HCT116 (cell line): ENCODE data around the gene TJP3. TPM values are rescaled to one million over a fixed set of nuclear protein-coding genes. Genes with fewer than 3 reads are reported as not detected.

Experiments
- ATAC-seq: fragments of 200-7000 bp; cut with Tn5 transposase; 2 replicates; pipeline ENCODE4 v1.9.1; 2020; ENCODE audit warnings: mild to moderate bottlenecking, moderate library complexity
- BruUV-seq: library from RNA; stranded (reverse); fragments of 400-500 nt; replicated peaks from 2 replicates; lab custom pipeline; 2021; lab: Mats Ljungman, UMichigan
- CTCF ChIA-PET: fragments of 300-600 bp; sonication (Branson Sonifier 250); formaldehyde crosslinking; loops from one replicate; lab custom pipeline; 2021; ENCODE audit warnings: antibody characterized with exemption; lab: Charles Lee
- POLR2A ChIA-PET: fragments of 300-600, 350-600 bp; sonication (Branson Sonifier 250); formaldehyde crosslinking; loops from one replicate; lab custom pipeline; 2021; ENCODE audit warnings: antibody characterized with exemption; lab: Charles Lee
- RAD21 ChIA-PET, 2 experiments: fragments of 300-600 bp; sonication (Branson Sonifier 250); formaldehyde crosslinking; loops; one replicate each; lab custom pipeline; 2023; ENCODE audit warnings: low total read pairs in 2 of 2; ENCODE audit not compliant: uncharacterized antibody in 2 of 2, unreplicated experiment in 2 of 2, low non-redundant PET in 1 of 2; lab: Charles Lee
- DNase-seq: peaks from one replicate; pipeline ENCODE4 v3.0.0-alpha.2; 2010; ENCODE audit warnings: low read depth, low spot score
- H2AFZ ChIP-seq: fragments of 200-600 bp; shearing (Covaris generic), sonication (generic); 2 replicates; pipeline ENCODE4 v1.6.1; 2017; ENCODE audit warnings: low read depth, mixed run types, mixed read lengths, antibody characterized with exemption, low read length; ENCODE audit not compliant: poor library complexity, severe bottlenecking
- H3K27ac ChIP-seq: 2 replicates; pipeline ENCODE4 v1.5.1; 2012; ENCODE audit warnings: low read depth, low read length
- H3K27me3 ChIP-seq: fragments of 200-600 bp; sonication (generic); 2 replicates; pipeline ENCODE4 v1.6.1; 2016; ENCODE audit warnings: mixed run types, low read length, mixed read lengths; ENCODE audit not compliant: insufficient read depth
- H3K36me3 ChIP-seq, 2 experiments: fragments of 200-500 bp in 1 of 2; fragments of 200-600 bp in 1 of 2; sonication (Bioruptor generic) in 1 of 2; sonication (generic) in 1 of 2; 2 replicates each; pipeline versions ENCODE4 v1.5.1 to v1.6.1; 2014 to 2016; ENCODE audit warnings: low read length in 2 of 2, inconsistent platforms in 1 of 2, mixed read lengths in 1 of 2, mixed run types in 1 of 2; ENCODE audit not compliant: insufficient read depth in 2 of 2, control insufficient read depth in 1 of 2
- H3K4me1 ChIP-seq, 2 experiments: fragments of 200-600 bp in 1 of 2; sonication (generic) in 1 of 2; 2 replicates each; pipeline versions ENCODE4 v1.5.1 to v1.6.1; 2012 to 2017; ENCODE audit warnings: low read length in 2 of 2, inconsistent platforms in 1 of 2, mild to moderate bottlenecking in 1 of 2, mixed read lengths in 1 of 2, mixed run types in 1 of 2, moderate library complexity in 1 of 2; ENCODE audit not compliant: insufficient read depth in 2 of 2, control insufficient read depth in 1 of 2
- H3K4me2 ChIP-seq: fragments of 200-600 bp; sonication (generic); 2 replicates; pipeline ENCODE4 v1.6.1; 2017; ENCODE audit warnings: mixed run types, low read length, mixed read lengths
- H3K4me3 ChIP-seq, 2 experiments: fragments of 200-600 bp in 1 of 2; sonication (generic) in 1 of 2; replicated peaks in 1 of 2; 2 replicates each; pipeline ENCODE4 v1.5.1; 2011 to 2016; ENCODE audit warnings: low read length in 2 of 2, control low read depth in 1 of 2, low read depth in 1 of 2, mild to moderate bottlenecking in 1 of 2, mixed read lengths in 1 of 2, mixed run types in 1 of 2
- H3K79me2 ChIP-seq: fragments of 200-600 bp; sonication (generic); 2 replicates; pipeline ENCODE4 v1.6.1; 2017; ENCODE audit warnings: mild to moderate bottlenecking, mixed run types, low read length, moderate library complexity, mixed read lengths; ENCODE audit not compliant: insufficient read depth
- H3K9ac ChIP-seq: fragments of 200-600 bp; sonication (generic); 2 replicates; pipeline ENCODE4 v1.6.1; 2016; ENCODE audit warnings: low read length, mixed read lengths
- H3K9me2 ChIP-seq: fragments of 200-600 bp; sonication (generic), shearing (Covaris generic); 2 replicates; pipeline ENCODE4 v1.6.1; 2017; ENCODE audit warnings: mixed run types, mild to moderate bottlenecking, moderate library complexity; ENCODE audit not compliant: insufficient read depth
- H3K9me3 ChIP-seq, 2 experiments: fragments of 200-500 bp in 1 of 2; fragments of 200-600 bp in 1 of 2; sonication (Bioruptor generic) in 1 of 2; sonication (generic) in 1 of 2; 2 replicates each; pipeline ENCODE4 v1.6.1; 2014 to 2017; ENCODE audit warnings: low read length in 2 of 2, mixed read lengths in 2 of 2, inconsistent platforms in 1 of 2, low read depth in 1 of 2, mild to moderate bottlenecking in 1 of 2, mixed run types in 1 of 2, moderate library complexity in 1 of 2; ENCODE audit not compliant: control insufficient read depth in 1 of 2, insufficient read depth in 1 of 2
- H4K20me1 ChIP-seq: fragments of 200-600 bp; sonication (generic), shearing (Covaris generic); 2 replicates; pipeline ENCODE4 v1.6.1; 2017; ENCODE audit warnings: mixed run types, mild to moderate bottlenecking, moderate library complexity; ENCODE audit not compliant: insufficient read depth
- CBX3 ChIP-seq: IDR thresholded peaks from 2 replicates; pipeline ENCODE4 v1.6.1; 2012; ENCODE audit warnings: low read depth
- CEBPB ChIP-seq: IDR thresholded peaks from 2 replicates; pipeline ENCODE4 v1.6.1; 2012; ENCODE audit warnings: low read depth
- EGR1 ChIP-seq: IDR thresholded peaks from 2 replicates; pipeline ENCODE4 v1.6.1; 2012; ENCODE audit warnings: low read depth
- ELF1 ChIP-seq: IDR thresholded peaks from 2 replicates; pipeline ENCODE4 v1.6.1; 2012; ENCODE audit warnings: low read depth, borderline replicate concordance
- EZH2phosphoT487 ChIP-seq: fragments of 200-600 bp; IDR thresholded peaks from 2 replicates; pipeline ENCODE4 v1.6.1; 2018; ENCODE audit warnings: antibody characterized with exemption, borderline replicate concordance
- FOSL1 ChIP-seq: IDR thresholded peaks from 2 replicates; pipeline ENCODE4 v1.6.1; 2012; ENCODE audit warnings: low read depth
- JUND ChIP-seq: IDR thresholded peaks from 2 replicates; pipeline ENCODE4 v1.6.1; 2012
- POLR2A ChIP-seq: IDR thresholded peaks from 2 replicates; pipeline ENCODE4 v1.7.0; 2011; ENCODE audit warnings: borderline replicate concordance; ENCODE audit not compliant: insufficient read depth, insufficient read length; ENCODE audit errors: extremely low read depth
- RAD21 ChIP-seq: IDR thresholded peaks from 2 replicates; pipeline ENCODE4 v1.6.1; 2012; ENCODE audit warnings: low read depth, mild to moderate bottlenecking
- SRF ChIP-seq: IDR thresholded peaks from 2 replicates; pipeline ENCODE4 v1.6.1; 2012; ENCODE audit warnings: low read depth
- TCF7L2 ChIP-seq: IDR thresholded peaks from 2 replicates; pipeline ENCODE4 v1.7.0; 2011; ENCODE audit warnings: borderline replicate concordance, inconsistent platforms; ENCODE audit not compliant: insufficient read depth, insufficient read length; ENCODE audit errors: extremely low read depth
- ZFX ChIP-seq: fragments of 450-650 bp; IDR thresholded peaks from 2 replicates; pipeline ENCODE4 v1.6.1; 2017
- ZNF274 ChIP-seq: fragments of 200-500 bp; sonication (Bioruptor generic); IDR thresholded peaks from 2 replicates; pipeline ENCODE4 v1.6.1; 2014; ENCODE audit warnings: mild to moderate bottlenecking, low read depth, low read length, inconsistent platforms
- intact Hi-C: fragments of 100-400 bp; cut with micrococcal nuclease; formaldehyde crosslinking; loops from 2 replicates; pipeline ENCODE4 v1.10.0; 2022
- total RNA-seq: library from RNA; stranded (reverse); gene quantifications from one replicate; pipeline ENCODE4 v1.2.1, GENCODE V29; 2021; ENCODE audit not compliant: unreplicated experiment
- TF ChIP-seq, protein P1 (sequence below): IDR thresholded peaks from 2 replicates; pipeline ENCODE4 v1.6.1; 2012
- TF ChIP-seq, protein P2 (sequence below): IDR thresholded peaks from 2 replicates; pipeline ENCODE4 v1.6.1; 2012
- TF ChIP-seq, protein P3 (sequence below): IDR thresholded peaks from 2 replicates; pipeline ENCODE4 v1.6.1; 2012; ENCODE audit warnings: low read depth
- TF ChIP-seq, protein P4 (sequence below): IDR thresholded peaks from 2 replicates; pipeline ENCODE4 v1.6.1; 2011; ENCODE audit warnings: mild to moderate bottlenecking, low read length, moderate library complexity; ENCODE audit not compliant: insufficient replicate concordance; ENCODE audit errors: extremely low read depth

Gene TJP3
- total RNA-seq, 1 experiment from 2014 or later = 69.6 TPM

DNA sequence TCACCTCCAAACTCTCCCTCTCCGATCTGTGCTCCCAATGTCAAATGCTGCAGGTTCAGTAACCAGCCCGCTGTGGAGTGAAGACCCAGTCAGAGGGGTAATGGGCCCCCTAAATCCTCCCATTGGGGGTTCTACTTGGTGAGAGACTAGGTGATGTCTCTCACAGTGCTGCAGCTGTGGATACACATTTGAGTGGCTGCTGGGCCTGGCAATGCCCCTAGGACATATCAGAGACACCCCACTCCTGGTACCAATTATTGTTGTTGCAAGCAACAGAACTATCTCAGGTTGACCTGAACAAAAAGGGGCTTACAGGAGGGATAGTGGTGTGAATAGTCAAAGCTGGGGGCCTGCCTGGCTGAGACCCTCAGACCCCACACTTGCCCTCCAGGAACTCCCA lies 73.4 kb downstream of the TJP3 start:
- TF ChIP-seq CEBPB (no peak), RAD21 (no peak), CBX3 (peak; percentile 39; the same call in 1 of the 2 replicates)
- intact Hi-C loops = no loop called here

DNA sequence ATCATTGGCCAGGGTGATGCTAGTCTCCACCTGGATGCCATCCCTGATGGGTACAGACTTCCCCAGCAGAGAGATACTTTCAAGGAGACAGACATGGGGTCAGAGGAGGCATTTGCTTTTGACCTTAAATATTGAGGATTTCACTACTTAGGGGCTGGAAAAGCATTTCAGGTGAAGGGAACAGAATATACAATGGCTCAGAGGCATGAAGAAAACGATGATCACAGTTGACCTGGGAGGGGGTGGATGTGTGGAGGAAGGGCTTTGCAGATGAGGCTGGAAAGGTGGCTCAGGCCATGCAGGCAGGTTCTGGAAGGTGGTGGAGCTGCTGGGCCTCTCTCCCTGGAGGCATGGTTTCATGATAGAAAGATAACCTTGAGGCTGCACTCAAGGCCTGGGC lies 74.1 kb downstream of the TJP3 start:
- BruUV-seq = no TSS peak
- RAD21 ChIA-PET = no interaction called here
- DNase-seq (no peak), ATAC-seq (no peak)
- Histone ChIP-seq H3K9ac (no peak overlapping the region), H3K36me3 (no peaks in the 10 kb centered on the region), H3K4me3 (no peak overlapping the region), H3K9me2 (no peaks in the 10 kb centered on the region), H3K79me2 (no peaks in the 10 kb centered on the region), H4K20me1 (no peaks in the 10 kb centered on the region), H3K27me3 (no peaks in the 10 kb centered on the region), H3K4me2 (no peak overlapping the region), H2AFZ (no peak overlapping the region), H3K27ac (no peak overlapping the region), H3K4me1 (no peaks in the 10 kb centered on the region), H3K9me3 (peaks cover 9 to 21% of the 10 kb centered on the region in 2 experiments; a peak in 3 of 4 replicates)
- POLR2A ChIA-PET = interaction anchor here (1.6 kb wide), 1 partner anchor 20 kb away, joined by 4 read pairs; the partner anchor contains the start of gene MRPL54
- intact Hi-C loops = no loop called here
- CTCF ChIA-PET = no interaction called here
- TF ChIP-seq, protein P1, sequence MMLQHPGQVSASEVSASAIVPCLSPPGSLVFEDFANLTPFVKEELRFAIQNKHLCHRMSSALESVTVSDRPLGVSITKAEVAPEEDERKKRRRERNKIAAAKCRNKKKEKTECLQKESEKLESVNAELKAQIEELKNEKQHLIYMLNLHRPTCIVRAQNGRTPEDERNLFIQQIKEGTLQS = no peak
- TF ChIP-seq RAD21 (no peak), ELF1 (no peak), ZFX (no peak), SRF (no peak), JUND (no peak), EZH2phosphoT487 (no peak), CBX3 (no peak), ZNF274 (no peak), TCF7L2 (no peak), FOSL1 (no peak), POLR2A (no peak), EGR1 (no peak)
- TF ChIP-seq, protein P2, sequence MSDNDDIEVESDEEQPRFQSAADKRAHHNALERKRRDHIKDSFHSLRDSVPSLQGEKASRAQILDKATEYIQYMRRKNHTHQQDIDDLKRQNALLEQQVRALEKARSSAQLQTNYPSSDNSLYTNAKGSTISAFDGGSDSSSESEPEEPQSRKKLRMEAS = no peak
- TF ChIP-seq, protein P3, sequence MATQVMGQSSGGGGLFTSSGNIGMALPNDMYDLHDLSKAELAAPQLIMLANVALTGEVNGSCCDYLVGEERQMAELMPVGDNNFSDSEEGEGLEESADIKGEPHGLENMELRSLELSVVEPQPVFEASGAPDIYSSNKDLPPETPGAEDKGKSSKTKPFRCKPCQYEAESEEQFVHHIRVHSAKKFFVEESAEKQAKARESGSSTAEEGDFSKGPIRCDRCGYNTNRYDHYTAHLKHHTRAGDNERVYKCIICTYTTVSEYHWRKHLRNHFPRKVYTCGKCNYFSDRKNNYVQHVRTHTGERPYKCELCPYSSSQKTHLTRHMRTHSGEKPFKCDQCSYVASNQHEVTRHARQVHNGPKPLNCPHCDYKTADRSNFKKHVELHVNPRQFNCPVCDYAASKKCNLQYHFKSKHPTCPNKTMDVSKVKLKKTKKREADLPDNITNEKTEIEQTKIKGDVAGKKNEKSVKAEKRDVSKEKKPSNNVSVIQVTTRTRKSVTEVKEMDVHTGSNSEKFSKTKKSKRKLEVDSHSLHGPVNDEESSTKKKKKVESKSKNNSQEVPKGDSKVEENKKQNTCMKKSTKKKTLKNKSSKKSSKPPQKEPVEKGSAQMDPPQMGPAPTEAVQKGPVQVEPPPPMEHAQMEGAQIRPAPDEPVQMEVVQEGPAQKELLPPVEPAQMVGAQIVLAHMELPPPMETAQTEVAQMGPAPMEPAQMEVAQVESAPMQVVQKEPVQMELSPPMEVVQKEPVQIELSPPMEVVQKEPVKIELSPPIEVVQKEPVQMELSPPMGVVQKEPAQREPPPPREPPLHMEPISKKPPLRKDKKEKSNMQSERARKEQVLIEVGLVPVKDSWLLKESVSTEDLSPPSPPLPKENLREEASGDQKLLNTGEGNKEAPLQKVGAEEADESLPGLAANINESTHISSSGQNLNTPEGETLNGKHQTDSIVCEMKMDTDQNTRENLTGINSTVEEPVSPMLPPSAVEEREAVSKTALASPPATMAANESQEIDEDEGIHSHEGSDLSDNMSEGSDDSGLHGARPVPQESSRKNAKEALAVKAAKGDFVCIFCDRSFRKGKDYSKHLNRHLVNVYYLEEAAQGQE = no peak
- TF ChIP-seq, protein P4, sequence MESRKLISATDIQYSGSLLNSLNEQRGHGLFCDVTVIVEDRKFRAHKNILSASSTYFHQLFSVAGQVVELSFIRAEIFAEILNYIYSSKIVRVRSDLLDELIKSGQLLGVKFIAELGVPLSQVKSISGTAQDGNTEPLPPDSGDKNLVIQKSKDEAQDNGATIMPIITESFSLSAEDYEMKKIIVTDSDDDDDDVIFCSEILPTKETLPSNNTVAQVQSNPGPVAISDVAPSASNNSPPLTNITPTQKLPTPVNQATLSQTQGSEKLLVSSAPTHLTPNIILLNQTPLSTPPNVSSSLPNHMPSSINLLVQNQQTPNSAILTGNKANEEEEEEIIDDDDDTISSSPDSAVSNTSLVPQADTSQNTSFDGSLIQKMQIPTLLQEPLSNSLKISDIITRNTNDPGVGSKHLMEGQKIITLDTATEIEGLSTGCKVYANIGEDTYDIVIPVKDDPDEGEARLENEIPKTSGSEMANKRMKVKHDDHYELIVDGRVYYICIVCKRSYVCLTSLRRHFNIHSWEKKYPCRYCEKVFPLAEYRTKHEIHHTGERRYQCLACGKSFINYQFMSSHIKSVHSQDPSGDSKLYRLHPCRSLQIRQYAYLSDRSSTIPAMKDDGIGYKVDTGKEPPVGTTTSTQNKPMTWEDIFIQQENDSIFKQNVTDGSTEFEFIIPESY = no peak

More for the DNA sequence above, 73.4 kb downstream of the TJP3 start:
- Histone ChIP-seq H3K9me3 (peaks cover 9 to 21% of the 10 kb centered on the region in 2 experiments; a peak in 3 of 4 replicates), H2AFZ (no peak overlapping the region), H3K4me3 (no peak overlapping the region), H3K27ac (no peak overlapping the region), H3K27me3 (no peaks in the 10 kb centered on the region), H3K9ac (no peak overlapping the region), H3K36me3 (no peaks in the 10 kb centered on the region), H3K4me2 (no peak overlapping the region), H3K9me2 (no peaks in the 10 kb centered on the region), H3K4me1 (no peaks in the 10 kb centered on the region), H3K79me2 (no peaks in the 10 kb centered on the region), H4K20me1 (no peaks in the 10 kb centered on the region)
- no TSS peak for BruUV-seq
- ATAC-seq = no peak
- CTCF ChIA-PET = no interaction called here
- DNase-seq = no peak
- POLR2A ChIA-PET = no interaction called here
- RAD21 ChIA-PET = no interaction called here
